Upper lobe of left lung (tissue), 4 donors: Measurements from ENCODE around the gene LARP4B.

Source experiments
- POLR2A ChIP-seq, 4 donors: fragments of 450-650 bp; IDR thresholded peaks; one replicate each; pipeline ENCODE4 v1.5.1; 2016 to 2017; ENCODE audit warnings: antibody characterized with exemption in 4 of 4, mild to moderate bottlenecking in 2 of 4
- TF ChIP-seq, protein P1 (sequence below), 6 experiments: fragments of 450-650 bp in 4 of 6; fragments of 200-600 bp in 2 of 6; sonication (generic) in 2 of 6; IDR thresholded peaks; one replicate each; pipeline ENCODE4 v1.5.1; 2016 to 2019; ENCODE audit warnings: antibody characterized with exemption in 6 of 6

GRCh38 chr10:860519-860918, 71.0 kb downstream of the LARP4B start:
- TF ChIP-seq, protein P1, sequence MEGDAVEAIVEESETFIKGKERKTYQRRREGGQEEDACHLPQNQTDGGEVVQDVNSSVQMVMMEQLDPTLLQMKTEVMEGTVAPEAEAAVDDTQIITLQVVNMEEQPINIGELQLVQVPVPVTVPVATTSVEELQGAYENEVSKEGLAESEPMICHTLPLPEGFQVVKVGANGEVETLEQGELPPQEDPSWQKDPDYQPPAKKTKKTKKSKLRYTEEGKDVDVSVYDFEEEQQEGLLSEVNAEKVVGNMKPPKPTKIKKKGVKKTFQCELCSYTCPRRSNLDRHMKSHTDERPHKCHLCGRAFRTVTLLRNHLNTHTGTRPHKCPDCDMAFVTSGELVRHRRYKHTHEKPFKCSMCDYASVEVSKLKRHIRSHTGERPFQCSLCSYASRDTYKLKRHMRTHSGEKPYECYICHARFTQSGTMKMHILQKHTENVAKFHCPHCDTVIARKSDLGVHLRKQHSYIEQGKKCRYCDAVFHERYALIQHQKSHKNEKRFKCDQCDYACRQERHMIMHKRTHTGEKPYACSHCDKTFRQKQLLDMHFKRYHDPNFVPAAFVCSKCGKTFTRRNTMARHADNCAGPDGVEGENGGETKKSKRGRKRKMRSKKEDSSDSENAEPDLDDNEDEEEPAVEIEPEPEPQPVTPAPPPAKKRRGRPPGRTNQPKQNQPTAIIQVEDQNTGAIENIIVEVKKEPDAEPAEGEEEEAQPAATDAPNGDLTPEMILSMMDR (IDR thresholded peaks at IDR 0.05), result no peak
- TF ChIP-seq POLR2A (IDR thresholded peaks at IDR 0.05), result no peak
